HepG2 (cell line): Measurements from ENCODE around the gene GMEB2. TPM values are rescaled to one million over a fixed set of nuclear protein-coding genes. Genes with fewer than 3 reads are reported as not detected.

ENCODE experiments used
- AGO2 ChIP-seq: fragments of 200-400 bp; formaldehyde crosslinking; optimal IDR thresholded peaks from 2 replicates; pipeline ENCODE3; 2017; ENCODE audit warnings: mild to moderate bottlenecking, low read depth, low read length, moderate library complexity
- EED ChIP-seq: sonication (generic); formaldehyde crosslinking; IDR thresholded peaks from 2 replicates; pipeline ENCODE4 v1.5.0; 2020; ENCODE audit warnings: mild to moderate bottlenecking, missing genetic modification reagents
- ERF ChIP-seq: IDR thresholded peaks from 2 replicates; pipeline ENCODE4 v1.6.1; 2018; ENCODE audit warnings: missing biosample characterization, missing genetic modification reagents
- FOXK1 ChIP-seq: sonication (generic); formaldehyde crosslinking; IDR thresholded peaks from 2 replicates; pipeline ENCODE4 v1.4.0; 2020; ENCODE audit warnings: low read depth, missing genetic modification reagents, borderline replicate concordance
- HES4 ChIP-seq: sonication (generic); formaldehyde crosslinking; IDR thresholded peaks from 2 replicates; pipeline ENCODE4 v1.9.0; 2021; ENCODE audit warnings: mild to moderate bottlenecking, missing genetic modification reagents, borderline replicate concordance
- HHEX ChIP-seq: IDR thresholded peaks from 2 replicates; pipeline ENCODE4 v1.6.1; 2016; ENCODE audit warnings: control low read depth
- HIVEP1 ChIP-seq: sonication (generic); formaldehyde crosslinking; IDR thresholded peaks from 2 replicates; pipeline ENCODE4 v1.4.0; 2020; ENCODE audit warnings: mild to moderate bottlenecking, missing genetic modification reagents
- HOXA3 ChIP-seq: sonication (generic); formaldehyde crosslinking; IDR thresholded peaks from 2 replicates; pipeline ENCODE4 v1.5.0; 2020; ENCODE audit warnings: missing genetic modification reagents
- IKZF1 ChIP-seq: fragments of 450-650 bp; IDR thresholded peaks from 2 replicates; pipeline ENCODE4 v1.7.1; 2016
- ISX ChIP-seq: sonication (generic); formaldehyde crosslinking; conservative IDR thresholded peaks from 2 replicates; pipeline ENCODE4 v1.5.0; 2020; ENCODE audit warnings: missing genetic modification reagents
- JDP2 ChIP-seq: sonication (generic); formaldehyde crosslinking; IDR thresholded peaks from 2 replicates; pipeline ENCODE4 v1.8.1; 2022; ENCODE audit warnings: missing genetic modification reagents, borderline replicate concordance
- KDM6A ChIP-seq: IDR thresholded peaks from 2 replicates; pipeline ENCODE4 v1.6.1; 2016; ENCODE audit warnings: low read depth
- MAZ ChIP-seq, 2 experiments: sonication (generic) in 1 of 2; formaldehyde crosslinking in 1 of 2; IDR thresholded peaks; 2 replicates each; pipeline versions ENCODE4 v1.5.0 to v1.6.1; 2012 to 2020; ENCODE audit warnings: low read depth in 2 of 2, mild to moderate bottlenecking in 2 of 2, borderline replicate concordance in 1 of 2, improper control_type of control experiment in 1 of 2, low read length in 1 of 2, missing genetic modification reagents in 1 of 2, moderate library complexity in 1 of 2
- SIN3B ChIP-seq: fragments of 150-350 bp; IDR thresholded peaks from 2 replicates; pipeline ENCODE4 v1.6.1; 2014; ENCODE audit warnings: low read length
- TBX2 ChIP-seq: sonication (generic); formaldehyde crosslinking; IDR thresholded peaks from 2 replicates; pipeline ENCODE4 v1.5.0; 2020; ENCODE audit warnings: missing genetic modification reagents, mild to moderate bottlenecking, borderline replicate concordance
- ZC3H4 ChIP-seq: sonication (generic); formaldehyde crosslinking; IDR thresholded peaks from 2 replicates; pipeline ENCODE4 v1.4.0; 2020; ENCODE audit warnings: missing genetic modification reagents, borderline replicate concordance
- ZNF343 ChIP-seq: sonication (generic); formaldehyde crosslinking; IDR thresholded peaks from 2 replicates; pipeline ENCODE4 v1.4.0; 2020; ENCODE audit warnings: mild to moderate bottlenecking, missing genetic modification reagents
- ZNF549 ChIP-seq: sonication (generic); formaldehyde crosslinking; IDR thresholded peaks from 2 replicates; pipeline ENCODE4 v1.5.0; 2020; ENCODE audit warnings: missing genetic modification reagents
- ZNF773 ChIP-seq: sonication (generic); formaldehyde crosslinking; IDR thresholded peaks from 2 replicates; pipeline ENCODE4 v1.4.0; 2020; ENCODE audit warnings: missing genetic modification reagents, borderline replicate concordance
- polyA plus RNA-seq, 8 experiments: library from polyadenylated mRNA; depleted of rRNA in 3 of 8; stranded (reverse) in 7 of 8; unstranded in 1 of 8; fragments of >200 nt; fragmentation: Illumina TruSeq in 4 of 8; extraction: Trizol in 4 of 8; gene quantifications; 2 replicates each; pipeline versions ENCODE4 v1.2.1 to v1.2.3, GENCODE V29; 2011 to 2016; ENCODE audit warnings: low read depth in 4 of 8, missing spikeins in 1 of 8, mixed read lengths in 1 of 8; ENCODE audit not compliant: insufficient read depth in 1 of 8
- total RNA-seq, 5 experiments: library from RNA; depleted of rRNA; stranded (reverse); fragments of >200 nt; fragmentation: Illumina TruSeq; extraction: Trizol; gene quantifications; 2 replicates each; pipeline ENCODE4 v1.2.3, GENCODE V29; 2016; ENCODE audit warnings: low read depth in 1 of 5
- TF ChIP-seq, protein P1 (sequence below), 2 experiments: sonication (generic) in 1 of 2; formaldehyde crosslinking in 1 of 2; IDR thresholded peaks; 2 replicates each; pipeline versions ENCODE4 v1.6.1 to v1.9.0; 2014 to 2022; ENCODE audit warnings: antibody characterized with exemption in 1 of 2, borderline replicate concordance in 1 of 2, inconsistent platforms in 1 of 2, low read depth in 1 of 2, missing genetic modification reagents in 1 of 2
- TF ChIP-seq, protein P2 (sequence below): IDR thresholded peaks from 2 replicates; pipeline ENCODE4 v1.6.1; 2016; ENCODE audit warnings: missing biosample characterization, missing genetic modification reagents, low read depth
- TF ChIP-seq, protein P3 (sequence below): IDR thresholded peaks from 2 replicates; pipeline ENCODE4 v1.6.1; 2016; ENCODE audit warnings: missing compliant biosample characterization, missing genetic modification reagents, borderline replicate concordance

The GMEB2 gene
- total and polyA plus RNA-seq, 2 of the 13 experiments (the other 11 are each of a cell fraction or from before 2014, with no cell fraction given): 10.6 to 12.4 TPM

DNA sequence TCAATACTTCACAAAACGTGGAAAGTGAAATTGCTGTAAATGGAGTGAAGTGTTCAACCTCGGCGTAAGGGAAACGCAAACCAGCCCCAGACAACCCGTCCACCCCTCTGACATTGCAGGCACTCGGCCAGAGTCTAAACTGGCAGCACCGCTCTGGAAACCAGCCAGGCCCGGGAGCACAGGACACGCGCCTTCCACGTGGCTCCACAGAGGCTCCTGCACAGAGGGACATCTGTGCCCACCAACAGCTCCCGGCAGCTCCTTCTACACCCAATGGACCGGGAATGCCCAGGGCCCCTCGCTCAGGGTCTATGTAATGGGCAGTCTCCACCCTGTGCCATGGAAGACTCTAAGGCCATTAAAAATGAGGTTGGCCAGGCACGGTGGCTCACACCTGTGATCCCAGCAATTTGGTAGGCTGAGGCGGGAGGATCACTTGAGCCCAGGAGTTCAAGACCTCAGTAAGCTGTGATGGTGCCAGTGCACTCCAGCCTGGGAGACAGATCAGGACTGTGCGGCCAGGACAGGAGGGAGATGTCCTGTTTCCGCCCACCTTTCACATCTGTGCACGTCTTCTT lies 49.5 kb downstream of the GMEB2 start (continued):
- TF ChIP-seq, protein P1, sequence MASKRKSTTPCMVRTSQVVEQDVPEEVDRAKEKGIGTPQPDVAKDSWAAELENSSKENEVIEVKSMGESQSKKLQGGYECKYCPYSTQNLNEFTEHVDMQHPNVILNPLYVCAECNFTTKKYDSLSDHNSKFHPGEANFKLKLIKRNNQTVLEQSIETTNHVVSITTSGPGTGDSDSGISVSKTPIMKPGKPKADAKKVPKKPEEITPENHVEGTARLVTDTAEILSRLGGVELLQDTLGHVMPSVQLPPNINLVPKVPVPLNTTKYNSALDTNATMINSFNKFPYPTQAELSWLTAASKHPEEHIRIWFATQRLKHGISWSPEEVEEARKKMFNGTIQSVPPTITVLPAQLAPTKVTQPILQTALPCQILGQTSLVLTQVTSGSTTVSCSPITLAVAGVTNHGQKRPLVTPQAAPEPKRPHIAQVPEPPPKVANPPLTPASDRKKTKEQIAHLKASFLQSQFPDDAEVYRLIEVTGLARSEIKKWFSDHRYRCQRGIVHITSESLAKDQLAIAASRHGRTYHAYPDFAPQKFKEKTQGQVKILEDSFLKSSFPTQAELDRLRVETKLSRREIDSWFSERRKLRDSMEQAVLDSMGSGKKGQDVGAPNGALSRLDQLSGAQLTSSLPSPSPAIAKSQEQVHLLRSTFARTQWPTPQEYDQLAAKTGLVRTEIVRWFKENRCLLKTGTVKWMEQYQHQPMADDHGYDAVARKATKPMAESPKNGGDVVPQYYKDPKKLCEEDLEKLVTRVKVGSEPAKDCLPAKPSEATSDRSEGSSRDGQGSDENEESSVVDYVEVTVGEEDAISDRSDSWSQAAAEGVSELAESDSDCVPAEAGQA (IDR thresholded peaks at IDR 0.05; ENCODE audit: low read depth): no peak
- TF ChIP-seq, protein P1 (CRISPR knock-in tag; IDR thresholded peaks at IDR 0.05; ENCODE audit: borderline replicate concordance): 0 out of 2 replicates have a peak, but pooled peaks have one; percentile 50
- TF ChIP-seq KDM6A (CRISPR knock-in tag) (0 out of 2 replicates have a peak, but pooled peaks have one; percentile 35), ZNF343 (CRISPR knock-in tag) (no peak), MAZ (IDR thresholded peaks at IDR 0.05; ENCODE audit: borderline replicate concordance, low read depth, low read length) (no peak), MAZ (CRISPR knock-in tag; IDR thresholded peaks at IDR 0.05; ENCODE audit: low read depth) (peak; percentile 37; the same call in 1 of the 2 replicates), ERF (CRISPR knock-in tag) (peak; percentile 70; the same call in 1 of the 2 replicates), HES4 (CRISPR knock-in tag) (peak; percentile 42; the same call in 1 of the 2 replicates), HOXA3 (no peak; the same call in 1 of the 2 replicates), TBX2 (CRISPR knock-in tag) (peak; percentile 43; the same call in 1 of the 2 replicates), IKZF1 (no peak), HHEX (0 out of 2 replicates have a peak, but pooled peaks have one; percentile 35), SIN3B (no peak), ZC3H4 (CRISPR knock-in tag) (no peak), ISX (CRISPR knock-in tag) (0 out of 2 replicates have a peak, but pooled peaks have one; percentile 63), ZNF773 (CRISPR knock-in tag) (no peak), AGO2 (no peak), JDP2 (CRISPR knock-in tag) (no peak), FOXK1 (CRISPR knock-in tag) (0 out of 2 replicates have a peak, but pooled peaks have one; percentile 19), EED (no peak), ZNF549 (CRISPR knock-in tag) (no peak; the same call in 1 of the 2 replicates), HIVEP1 (CRISPR knock-in tag) (peak; percentile 48; the same call in 1 of the 2 replicates)
- TF ChIP-seq, protein P2, sequence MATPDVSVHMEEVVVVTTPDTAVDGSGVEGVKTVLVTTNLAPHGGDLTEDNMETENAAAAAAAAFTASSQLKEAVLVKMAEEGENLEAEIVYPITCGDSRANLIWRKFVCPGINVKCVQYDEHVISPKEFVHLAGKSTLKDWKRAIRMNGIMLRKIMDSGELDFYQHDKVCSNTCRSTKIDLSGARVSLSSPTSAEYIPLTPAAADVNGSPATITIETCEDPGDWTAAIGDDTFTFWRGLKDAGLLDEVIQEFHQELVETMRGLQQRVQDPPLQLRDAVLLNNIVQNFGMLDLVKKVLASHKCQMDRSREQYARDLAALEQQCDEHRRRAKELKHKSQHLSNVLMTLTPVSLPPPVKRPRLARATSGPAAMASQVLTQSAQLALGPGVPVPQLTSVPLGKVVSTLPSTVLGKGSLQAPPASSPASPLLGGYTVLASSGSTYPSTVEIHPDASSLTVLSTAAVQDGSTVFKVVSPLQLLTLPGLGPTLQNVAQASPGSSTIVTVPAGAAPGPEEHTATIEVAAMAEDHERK (CRISPR knock-in tag): no peak
- TF ChIP-seq, protein P3, sequence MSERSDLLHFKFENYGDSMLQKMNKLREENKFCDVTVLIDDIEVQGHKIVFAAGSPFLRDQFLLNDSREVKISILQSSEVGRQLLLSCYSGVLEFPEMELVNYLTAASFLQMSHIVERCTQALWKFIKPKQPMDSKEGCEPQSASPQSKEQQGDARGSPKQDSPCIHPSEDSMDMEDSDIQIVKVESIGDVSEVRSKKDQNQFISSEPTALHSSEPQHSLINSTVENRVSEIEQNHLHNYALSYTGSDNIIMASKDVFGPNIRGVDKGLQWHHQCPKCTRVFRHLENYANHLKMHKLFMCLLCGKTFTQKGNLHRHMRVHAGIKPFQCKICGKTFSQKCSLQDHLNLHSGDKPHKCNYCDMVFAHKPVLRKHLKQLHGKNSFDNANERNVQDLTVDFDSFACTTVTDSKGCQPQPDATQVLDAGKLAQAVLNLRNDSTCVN (CRISPR knock-in tag): peak; percentile 43; the same call in 1 of the 2 replicates
